GM23248 (cell line): ENCODE results near the gene ZBTB45.

ENCODE experiments used
- EZH2 ChIP-seq: fragments of 200-600 bp; sonication (generic); IDR thresholded peaks from 2 replicates; pipeline ENCODE4 v1.6.1; 2018; ENCODE audit warnings: antibody characterized with exemption, mild to moderate bottlenecking; ENCODE audit not compliant: insufficient read depth, poor library complexity, severe bottlenecking
- EZH2phosphoT487 ChIP-seq: fragments of 200-600 bp; sonication (generic); IDR thresholded peaks from 2 replicates; pipeline ENCODE4 v1.6.1; 2018; ENCODE audit warnings: antibody characterized with exemption, moderate library complexity, mild to moderate bottlenecking, low read depth; ENCODE audit not compliant: insufficient read depth

DNA sequence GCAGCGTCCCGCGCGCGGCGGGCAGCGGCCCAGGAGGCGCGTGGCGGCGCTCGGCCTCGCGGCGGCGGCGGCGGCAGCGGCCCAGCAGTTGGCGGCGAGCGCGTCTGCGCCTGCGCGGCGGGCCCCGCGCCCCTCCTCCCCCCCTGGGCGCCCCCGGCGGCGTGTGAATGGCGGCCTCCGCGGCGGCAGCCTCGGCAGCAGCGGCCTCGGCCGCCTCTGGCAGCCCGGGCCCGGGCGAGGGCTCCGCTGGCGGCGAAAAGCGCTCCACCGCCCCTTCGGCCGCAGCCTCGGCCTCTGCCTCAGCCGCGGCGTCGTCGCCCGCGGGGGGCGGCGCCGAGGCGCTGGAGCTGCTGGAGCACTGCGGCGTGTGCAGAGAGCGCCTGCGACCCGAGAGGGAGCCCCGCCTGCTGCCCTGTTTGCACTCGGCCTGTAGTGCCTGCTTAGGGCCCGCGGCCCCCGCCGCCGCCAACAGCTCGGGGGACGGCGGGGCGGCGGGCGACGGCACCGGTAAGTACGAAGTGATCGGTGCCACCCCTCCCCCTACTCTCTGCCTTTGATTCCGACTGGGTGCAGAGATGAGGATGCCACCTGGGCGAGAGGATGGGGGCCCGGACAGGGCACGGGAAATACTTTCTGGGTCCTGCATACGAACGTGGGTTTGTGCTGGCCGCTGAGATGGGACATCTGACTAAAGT, 25.1 kb upstream of the ZBTB45 start:
- TF ChIP-seq EZH2 (no peak), EZH2phosphoT487 (no peak)
